ENCODE data around the gene KCTD13. TPM values are rescaled to one million over a fixed set of nuclear protein-coding genes. Genes with fewer than 3 reads are reported as not detected.

KCTD13 gene
- total and polyA plus RNA-seq, 4 donors, result 2.7 to 13.1 (median 3.7) TPM

- Histone ChIP-seq H3K36me3 (ENCODE audit: control insufficient read depth in 4 of 4, insufficient read depth in 3 of 4, low read depth in 1 of 4, low read length in 3 of 4) (no peaks in the 10 kb centered on the region), H3K4me3 (ENCODE audit: low read depth in 1 of 3, low read length in 3 of 3) (no peak overlapping the region), H3K27ac (ENCODE audit: low read depth in 1 of 2, low read length in 2 of 2) (no peak overlapping the region), H3K9ac (ENCODE audit: low read depth in 1 of 2, low read length in 2 of 2) (no peak overlapping the region), H3K27me3 (ENCODE audit: control insufficient read depth in 4 of 4, insufficient read depth in 4 of 4, low read length in 3 of 4) (peaks cover 0 to 6% (median 1%) of the 10 kb centered on the region in 4 donors), H3K4me1 (ENCODE audit: control insufficient read depth in 4 of 4, insufficient read depth in 4 of 4, low read length in 3 of 4) (peaks cover 2 to 12% (median 6%) of the 10 kb centered on the region in 4 donors), H3K9me3 (ENCODE audit: control insufficient read depth in 4 of 4, low read length in 3 of 4) (no peaks in the 10 kb centered on the region)
- TF ChIP-seq HNF4A (conservative IDR thresholded peaks at IDR 0.05), result no peak
- no peak for TF ChIP-seq NR2F2 (IDR thresholded peaks at IDR 0.05)
- TF ChIP-seq CTCF (IDR thresholded peaks at IDR 0.05; ENCODE audit: low read depth, low read length, missing input control), result no peak
- TF ChIP-seq ATF3 (IDR thresholded peaks at IDR 0.05), result no peak
- TF ChIP-seq FOXA2 (IDR thresholded peaks at IDR 0.05), result no peak
- TF ChIP-seq REST (IDR thresholded peaks at IDR 0.05), result no peak
- no peak for TF ChIP-seq YY1 (IDR thresholded peaks at IDR 0.05)
- no peak for TF ChIP-seq RAD21 (IDR thresholded peaks at IDR 0.05)
- no peak for TF ChIP-seq JUND (IDR thresholded peaks at IDR 0.05)
- TF ChIP-seq HNF4G (IDR thresholded peaks at IDR 0.05), result no peak
- no peak for TF ChIP-seq ZBTB33 (IDR thresholded peaks at IDR 0.05)
- TF ChIP-seq RXRA (IDR thresholded peaks at IDR 0.05), result no peak
- no peak for TF ChIP-seq EGR1 (IDR thresholded peaks at IDR 0.05; ENCODE audit: low read depth in 2 of 2)
- TF ChIP-seq MAX (IDR thresholded peaks at IDR 0.05), result no peak
- TF ChIP-seq TAF1 (conservative IDR thresholded peaks at IDR 0.05), result no peak
- TF ChIP-seq SP1 (IDR thresholded peaks at IDR 0.05), result no peak
- no peak for TF ChIP-seq FOXA1 (IDR thresholded peaks at IDR 0.05)
- WGBS, result 87% methylated on average over 19 of the region's 19 CpGs
- no peak for DNase-seq (ENCODE audit: low spot score)
Observed at GRCh38 chr16:29901607-29901945, 24.4 kb downstream of the KCTD13 start.
